HG03378 (cell line): ENCODE data around the gene KRT17.
"Not testable (repeated sequence)": the region's sequence is repeated elsewhere in the genome, so short reads cannot be mapped to it uniquely, and the experiment has no call there.

Experiments used
- ATAC-seq: cut with Tn5 transposase; IDR thresholded peaks from one replicate; pipeline ENCODE4 v1.9.1; 2021; ENCODE audit warnings: mild to moderate bottlenecking, moderate library complexity; ENCODE audit not compliant: unreplicated experiment

KRT17 gene

GRCh38 chr17:41621435-41621817 is 2.9 kb downstream of the KRT17 start:
- ATAC-seq: not testable (repeated sequence)

GRCh38 chr17:41620583-41621434 is 3.6 kb downstream of the KRT17 start:
- ATAC-seq: no peak

GRCh38 chr17:41619927-41620582 is 4.3 kb downstream of the KRT17 start:
- ATAC-seq: not testable (repeated sequence)

GRCh38 chr17:41619036-41619926 is 5.1 kb downstream of the KRT17 start:
- no peak for ATAC-seq

GRCh38 chr17:41618341-41619035 is 5.9 kb downstream of the KRT17 start:
- no peak for ATAC-seq

- no peak for ATAC-seq
These were observed 6.7 kb downstream of the KRT17 start for GRCh38 chr17:41617698-41618097.

GRCh38 chr17:41617136-41617535 is 7.2 kb downstream of the KRT17 start:
- no peak for ATAC-seq

GRCh38 chr17:41616486-41616885 is 7.9 kb downstream of the KRT17 start:
- not testable (repeated sequence) for ATAC-seq

- no peak for ATAC-seq
These were observed 8.9 kb downstream of the KRT17 start for GRCh38 chr17:41615454-41615853.

- ATAC-seq: not testable (repeated sequence)
These were observed 9.6 kb downstream of the KRT17 start for GRCh38 chr17:41614767-41615166.

GRCh38 chr17:41614098-41614497 is 10.3 kb downstream of the KRT17 start:
- no peak for ATAC-seq

GRCh38 chr17:41613277-41614082 is 10.9 kb downstream of the KRT17 start:
- no peak for ATAC-seq

GRCh38 chr17:41612376-41613160 is 11.8 kb downstream of the KRT17 start, which contains the start of gene KRT16:
Gene KRT16 (minus strand): TSS chr17:41612767. CDS start chr17:41612688, 79 bp downstream.
- not testable (repeated sequence) for ATAC-seq

- ATAC-seq: no peak
These were observed 13.3 kb downstream of the KRT17 start for GRCh38 chr17:41610965-41611640.

- ATAC-seq: not testable (repeated sequence)
These were observed 14.3 kb downstream of the KRT17 start for GRCh38 chr17:41610061-41610517.

- ATAC-seq: not testable (repeated sequence)
These were observed 17.4 kb downstream of the KRT17 start for GRCh38 chr17:41606930-41607329.

- ATAC-seq: no peak
These were observed 21.9 kb downstream of the KRT17 start for GRCh38 chr17:41602524-41602923.

- ATAC-seq: no peak
These were observed 24.1 kb downstream of the KRT17 start for GRCh38 chr17:41600318-41600717.
